Measurements from ENCODE around the gene KCNQ5.

- TF ChIP-seq POLR2A (IDR thresholded peaks at IDR 0.05): no peak
- no peak for TF ChIP-seq CTCF (IDR thresholded peaks at IDR 0.05)
Observed at GRCh38 chr6:73000460-73000859, 378.6 kb downstream of the KCNQ5 start.
